ENCODE measurements around the gene IFNA8. TPM values are rescaled to one million over a fixed set of nuclear protein-coding genes. Genes with fewer than 3 reads are reported as not detected.
A peak's percentile ranks its signal among the peaks of the same experiment; 100 is the strongest.

The IFNA8 gene
- total RNA-seq, 1 donor from 2014 or later = not detected

DNA sequence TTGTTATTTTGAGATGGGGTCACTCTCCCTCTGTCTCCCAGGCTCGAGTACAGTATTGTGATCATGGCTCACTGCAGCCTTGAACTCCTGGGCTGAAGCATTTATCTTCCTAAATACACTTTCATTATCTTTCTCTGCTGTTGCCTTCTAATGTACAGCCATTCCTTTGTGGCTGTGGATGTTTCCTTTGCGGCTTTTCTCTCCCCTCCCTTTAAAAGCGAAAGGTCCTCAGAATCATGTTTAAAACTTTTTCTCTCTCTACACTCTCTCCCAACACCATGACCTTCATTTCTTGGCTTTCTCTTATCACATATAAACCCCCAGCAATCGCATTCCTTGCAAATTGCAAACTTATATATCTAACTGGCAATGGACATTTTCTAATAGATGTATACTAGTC lies 25.3 kb upstream of the IFNA8 start:
- DNase-seq (ENCODE audit: low read depth) = no peak
- no peak for FAIRE-seq
- no peak overlapping the region for H3K4me3 ChIP-seq (ENCODE audit: low read depth, low read length)
- H3K36me3 ChIP-seq (ENCODE audit: control insufficient read depth, insufficient read depth, low read length) = no peaks in the 10 kb centered on the region
- H3K27me3 ChIP-seq (ENCODE audit: control insufficient read depth, insufficient read depth, low read length) = peaks cover 12% of the 10 kb centered on the region
- TF ChIP-seq, protein P1, sequence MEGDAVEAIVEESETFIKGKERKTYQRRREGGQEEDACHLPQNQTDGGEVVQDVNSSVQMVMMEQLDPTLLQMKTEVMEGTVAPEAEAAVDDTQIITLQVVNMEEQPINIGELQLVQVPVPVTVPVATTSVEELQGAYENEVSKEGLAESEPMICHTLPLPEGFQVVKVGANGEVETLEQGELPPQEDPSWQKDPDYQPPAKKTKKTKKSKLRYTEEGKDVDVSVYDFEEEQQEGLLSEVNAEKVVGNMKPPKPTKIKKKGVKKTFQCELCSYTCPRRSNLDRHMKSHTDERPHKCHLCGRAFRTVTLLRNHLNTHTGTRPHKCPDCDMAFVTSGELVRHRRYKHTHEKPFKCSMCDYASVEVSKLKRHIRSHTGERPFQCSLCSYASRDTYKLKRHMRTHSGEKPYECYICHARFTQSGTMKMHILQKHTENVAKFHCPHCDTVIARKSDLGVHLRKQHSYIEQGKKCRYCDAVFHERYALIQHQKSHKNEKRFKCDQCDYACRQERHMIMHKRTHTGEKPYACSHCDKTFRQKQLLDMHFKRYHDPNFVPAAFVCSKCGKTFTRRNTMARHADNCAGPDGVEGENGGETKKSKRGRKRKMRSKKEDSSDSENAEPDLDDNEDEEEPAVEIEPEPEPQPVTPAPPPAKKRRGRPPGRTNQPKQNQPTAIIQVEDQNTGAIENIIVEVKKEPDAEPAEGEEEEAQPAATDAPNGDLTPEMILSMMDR (IDR thresholded peaks at IDR 0.05; ENCODE audit: insufficient read depth, low read length, severe bottlenecking) = no peak

DNA sequence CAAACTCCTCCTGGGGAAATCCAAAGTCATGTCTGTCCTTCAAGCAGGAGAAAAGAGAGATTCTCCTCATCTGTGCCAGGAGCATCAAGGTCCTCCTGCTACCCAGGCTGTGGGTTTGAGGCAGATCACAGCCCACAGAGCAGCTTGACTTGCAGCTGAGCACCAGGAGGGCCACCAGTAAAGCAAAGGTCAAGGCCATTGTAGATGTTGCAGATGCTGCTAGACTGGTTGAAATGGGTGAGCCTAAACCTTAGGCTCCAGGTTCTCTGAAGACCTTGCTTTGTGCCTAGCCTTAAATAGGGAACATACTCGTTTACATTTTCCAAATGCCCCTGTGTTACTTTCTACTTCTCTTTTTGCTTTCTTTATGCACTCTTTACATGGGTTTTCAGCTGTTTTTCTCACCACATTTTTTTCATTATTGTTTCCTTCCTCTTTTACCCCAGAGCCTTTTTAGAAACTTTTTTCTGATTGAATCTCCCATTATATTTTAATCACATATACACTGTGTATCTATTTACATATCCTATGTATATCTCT lies 23.7 kb upstream of the IFNA8 start, which contains the start of gene IFNA2:
Gene IFNA2 (minus strand): TSS at position 268 of the 540 bp plus-strand sequence. CDS start 69 bp downstream, at position 199.
- TF ChIP-seq, protein P1 (IDR thresholded peaks at IDR 0.05; ENCODE audit: insufficient read depth, low read length, severe bottlenecking) = no peak
- Histone ChIP-seq H3K4me3 (ENCODE audit: low read depth, low read length) (no peak within 1 kb of the TSS), H3K27me3 (ENCODE audit: control insufficient read depth, insufficient read depth, low read length) (peaks cover 12% of the 10 kb centered on the region), H3K36me3 (ENCODE audit: control insufficient read depth, insufficient read depth, low read length) (no peaks in the 10 kb centered on the region)
- FAIRE-seq = no peak
- no peak for DNase-seq (ENCODE audit: low read depth)

DNA sequence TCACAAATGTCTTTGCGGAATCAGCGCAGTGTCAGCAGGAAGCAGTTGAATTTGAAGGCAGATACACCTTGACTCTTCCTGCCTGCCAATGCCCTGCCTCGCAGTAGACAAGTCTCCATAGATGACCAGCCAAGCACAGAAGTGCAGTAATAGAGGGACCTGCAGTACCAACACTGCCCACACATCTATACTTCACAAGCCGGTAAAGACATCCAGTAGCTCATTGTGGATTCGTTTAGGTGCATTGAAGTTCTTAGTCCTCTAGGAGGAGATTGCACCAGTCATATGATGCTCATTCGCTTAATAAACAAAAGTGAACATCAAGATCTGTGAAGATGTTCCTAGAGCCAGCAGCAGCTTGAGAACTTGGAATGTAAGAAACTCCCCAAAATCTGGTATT lies 16.6 kb upstream of the IFNA8 start:
- TF ChIP-seq, protein P1 (IDR thresholded peaks at IDR 0.05; ENCODE audit: insufficient read depth, low read length, severe bottlenecking) = peak; percentile 8
- H3K4me3 ChIP-seq (ENCODE audit: low read depth, low read length) = no peak overlapping the region
- DNase-seq (ENCODE audit: low read depth) (peak; percentile 37), FAIRE-seq (no peak)
- no peaks in the 10 kb centered on the region for H3K36me3 ChIP-seq (ENCODE audit: control insufficient read depth, insufficient read depth, low read length)
- peaks cover 21% of the 10 kb centered on the region for H3K27me3 ChIP-seq (ENCODE audit: control insufficient read depth, insufficient read depth, low read length)

GRCh38 chr9:21395778-21396717 lies 12.9 kb upstream of the IFNA8 start:
- Histone ChIP-seq H3K4me3 (ENCODE audit: low read depth, low read length) (no peak overlapping the region), H3K36me3 (ENCODE audit: control insufficient read depth, insufficient read depth, low read length) (no peaks in the 10 kb centered on the region), H3K27me3 (ENCODE audit: control insufficient read depth, insufficient read depth, low read length) (peaks cover 23% of the 10 kb centered on the region)
- DNase-seq (ENCODE audit: low read depth) (no peak), FAIRE-seq (no peak)
- TF ChIP-seq, protein P1 (IDR thresholded peaks at IDR 0.05; ENCODE audit: insufficient read depth, low read length, severe bottlenecking) = peak; percentile 95

DNA sequence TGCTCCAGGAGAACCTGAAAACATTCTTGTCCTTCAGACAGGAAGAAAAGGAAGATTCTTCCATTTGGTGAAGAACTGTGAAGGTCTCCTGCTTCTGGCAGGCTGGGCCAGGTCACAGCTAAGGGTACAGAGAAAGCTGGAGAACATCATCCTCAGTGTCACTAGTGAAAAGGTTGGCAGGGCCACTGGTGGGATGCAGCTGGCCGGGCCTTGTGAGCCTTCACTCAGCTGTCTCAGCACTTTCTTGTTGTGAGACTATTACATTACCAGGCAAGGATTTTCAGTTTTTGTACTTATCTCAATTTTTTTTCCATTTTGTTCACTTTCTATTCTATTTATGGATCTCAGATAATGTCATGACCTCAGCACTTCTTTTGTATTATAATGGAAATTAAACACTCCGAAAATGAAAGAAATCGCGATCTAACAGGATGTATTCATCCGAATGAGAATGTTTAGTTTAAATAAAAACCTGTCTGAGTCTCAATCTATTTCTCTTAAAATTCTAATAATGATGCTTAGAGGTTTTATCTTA lies 9.9 kb upstream of the IFNA8 start:
- H3K4me3 ChIP-seq (ENCODE audit: low read depth, low read length) = no peak overlapping the region
- DNase-seq (ENCODE audit: low read depth) (no peak), FAIRE-seq (no peak)
- no peaks in the 10 kb centered on the region for H3K36me3 ChIP-seq (ENCODE audit: control insufficient read depth, insufficient read depth, low read length)
- H3K27me3 ChIP-seq (ENCODE audit: control insufficient read depth, insufficient read depth, low read length) = peaks cover 23% of the 10 kb centered on the region
- TF ChIP-seq, protein P1 (IDR thresholded peaks at IDR 0.05; ENCODE audit: insufficient read depth, low read length, severe bottlenecking) = no peak
